Transverse colon (tissue), 4 donors: ENCODE results near the gene OR10D3. TPM values are rescaled to one million over a fixed set of nuclear protein-coding genes. Genes with fewer than 3 reads are reported as not detected.

Experiments used
- DNase-seq: peaks from one replicate; pipeline ENCODE4 v3.0.0-alpha.2; 2019
- H3K27ac ChIP-seq, 4 donors: fragments of 200-600 bp; sonication (generic); 2 replicates each; pipeline ENCODE4 v1.5.1; 2016 to 2018; ENCODE audit warnings: inconsistent platforms in 4 of 4
- H3K27me3 ChIP-seq: fragments of 200-600 bp; sonication (generic); 2 replicates; pipeline ENCODE4 v1.5.1; 2017; ENCODE audit warnings: inconsistent platforms
- H3K36me3 ChIP-seq, 4 donors: fragments of 200-600 bp; sonication (generic); 2 replicates each; pipeline ENCODE4 v1.5.1; 2017 to 2019; ENCODE audit warnings: inconsistent platforms in 4 of 4
- H3K4me1 ChIP-seq, 4 donors: fragments of 200-600 bp; sonication (generic); 2 replicates each; pipeline ENCODE4 v1.5.1; 2017 to 2020; ENCODE audit warnings: inconsistent platforms in 4 of 4
- H3K4me3 ChIP-seq, 4 donors: fragments of 200-600 bp; sonication (generic); 1 replicate in 1 of 4; 2 replicates in 3 of 4; pipeline versions ENCODE4 v1.5.1 to v1.6.1; 2017 to 2019; ENCODE audit warnings: inconsistent platforms in 4 of 4
- H3K9me3 ChIP-seq, 2 donors: fragments of 200-600 bp; sonication (generic); 2 replicates each; pipeline ENCODE4 v1.5.1; 2017 to 2019; ENCODE audit warnings: inconsistent platforms in 2 of 2
- CTCF ChIP-seq, 5 experiments: fragments of 200-600 bp in 3 of 5; fragments of 450-650 bp in 2 of 5; sonication (generic) in 3 of 5; IDR thresholded peaks; 1 replicate in 2 of 5; 2 replicates in 3 of 5; pipeline ENCODE4 v1.5.1; 2016 to 2017; ENCODE audit warnings: antibody characterized with exemption in 5 of 5, inconsistent platforms in 3 of 5, mild to moderate bottlenecking in 2 of 5, moderate library complexity in 1 of 5
- EP300 ChIP-seq: sonication (generic); formaldehyde crosslinking; IDR thresholded peaks from one replicate; pipeline ENCODE4 v1.6.1; 2017; ENCODE audit warnings: antibody characterized with exemption, low read depth
- POLR2A ChIP-seq: fragments of 450-650 bp; IDR thresholded peaks from one replicate; pipeline ENCODE4 v1.6.1; 2016; ENCODE audit warnings: antibody characterized with exemption, mild to moderate bottlenecking, moderate library complexity
- POLR2AphosphoS5 ChIP-seq, 3 donors: sonication (generic); formaldehyde crosslinking; IDR thresholded peaks; one replicate each; pipeline ENCODE4 v1.6.1; 2016; ENCODE audit warnings: antibody characterized with exemption in 3 of 3
- WGBS, 2 donors: methylation state at CpG; one replicate each; pipeline ENCODE4 v1.1.5; 2018; ENCODE audit warnings: low coverage in 1 of 2; 5-methylcytosine and 5-hydroxymethylcytosine counted together
- in situ Hi-C, 4 donors: fragments of 200-750 bp; cut with MboI; loops; one replicate each; pipeline versions ENCODE4 v1.15.0 to v1.15.1; 2017; ENCODE audit warnings: low sequenced_read_pairs in 3 of 4, low pct_ligation_motif_present in 1 of 4, low pct_unique_long_range_greater_than_20kb in 1 of 4
- intact Hi-C: fragments of 100-400 bp; cut with DNase I; formaldehyde crosslinking; loops from one replicate; pipeline ENCODE4 v1.15.1; 2023; ENCODE audit warnings: low total_unique reads
- total RNA-seq, 4 donors: library from RNA; depleted of rRNA; stranded (reverse); fragments of >200 nt; gene quantifications; one replicate each; pipeline ENCODE4 v1.1.0, GENCODE V29; 2016

The OR10D3 gene
- total RNA-seq, 4 donors from 2014 or later, result not detected

DNA sequence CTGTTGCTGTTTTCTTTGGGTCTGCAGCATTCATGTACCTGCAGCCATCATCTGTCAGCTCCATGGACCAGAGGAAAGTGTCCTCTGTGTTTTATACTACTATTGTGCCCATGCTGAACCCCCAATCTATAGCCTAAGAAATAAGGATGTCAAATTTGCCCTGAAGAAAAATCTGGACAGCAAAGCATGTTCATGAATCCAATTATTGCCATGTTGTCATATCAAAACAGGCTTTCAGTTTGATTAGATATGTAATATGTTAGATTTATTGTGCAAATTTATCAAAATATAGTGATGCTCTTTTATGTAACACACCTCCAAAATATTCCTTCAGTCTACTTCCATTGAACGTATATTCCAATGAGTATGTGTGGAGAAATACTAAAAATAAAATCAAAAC is 42.3 kb downstream of the OR10D3 start:
- in situ Hi-C loops, result no loop called here
- TF ChIP-seq POLR2A (no peak), CTCF (IDR thresholded peaks at IDR 0.05) (no peak), POLR2AphosphoS5 (IDR thresholded peaks at IDR 0.05) (no peak), EP300 (no peak)
- WGBS, 2 donors, result 82 to 87% methylated on average over 1 of the region's 1 CpG
- DNase-seq, result no peak
- no peaks in the 10 kb centered on the region for H3K36me3 ChIP-seq
- no peak overlapping the region for H3K27ac ChIP-seq
- H3K27me3 ChIP-seq, result no peaks in the 10 kb centered on the region
- intact Hi-C loops, result no loop called here
- peaks cover 0 to 5% (median 2%) of the 10 kb centered on the region in 4 donors for H3K4me1 ChIP-seq
- no peak overlapping the region for H3K4me3 ChIP-seq
- H3K9me3 ChIP-seq, result no peaks in the 10 kb centered on the region

DNA sequence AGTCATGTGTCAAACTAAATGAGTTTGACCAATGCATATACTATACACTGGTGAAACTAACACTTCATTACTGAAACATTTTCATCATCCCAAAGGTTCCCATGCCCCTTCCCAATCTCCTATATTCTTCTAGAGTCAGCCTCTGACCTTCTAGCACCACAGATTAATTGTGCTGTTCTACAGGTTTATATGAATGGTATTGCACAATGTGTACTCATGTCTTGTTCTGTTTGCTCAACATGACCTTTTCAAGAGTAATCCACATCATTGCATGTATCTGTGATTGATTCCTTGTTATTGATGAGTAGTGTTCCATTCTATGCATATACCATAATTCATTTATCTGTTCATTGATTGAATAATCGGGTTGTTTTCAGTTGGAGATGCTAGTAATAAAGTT is 50.2 kb downstream of the OR10D3 start:
- H3K4me3 ChIP-seq, result no peak overlapping the region
- in situ Hi-C loops, result no loop called here
- no peaks in the 10 kb centered on the region for H3K9me3 ChIP-seq
- intact Hi-C loops, result no loop called here
- no peaks in the 10 kb centered on the region for H3K27me3 ChIP-seq
- no peak for DNase-seq
- WGBS, 2 donors, result 0 to 45% methylated on average over 1 of the region's 1 CpG
- no peak overlapping the region for H3K27ac ChIP-seq
- no peaks in the 10 kb centered on the region for H3K4me1 ChIP-seq
- TF ChIP-seq EP300 (no peak), CTCF (IDR thresholded peaks at IDR 0.05) (no peak), POLR2A (no peak), POLR2AphosphoS5 (IDR thresholded peaks at IDR 0.05) (no peak)
- no peaks in the 10 kb centered on the region for H3K36me3 ChIP-seq

Other genes with a start within 250 kb of the OR10D3 start
- gene OR4D5, start 243.7 kb upstream of the OR10D3 start, total RNA-seq, result under 1 TPM in 2 of 4 donors, not detected in 2; 0.41 to 0.95 TPM
- gene OR6T1, start 239.5 kb upstream of the OR10D3 start, total RNA-seq, result not detected
- not detected for gene OR10S1, start 205.6 kb upstream of the OR10D3 start, total RNA-seq
- gene OR10G6, start 188.2 kb upstream of the OR10D3 start, total RNA-seq, result not detected
- 1 to 10 TPM in 1 of 4 donors, under 1 TPM in 1, not detected in 2; 0.27 to 1.2 TPM for gene OR10G4, start 170.3 kb upstream of the OR10D3 start, total RNA-seq
- gene OR10G9, start 160.3 kb upstream of the OR10D3 start, total RNA-seq, result under 1 TPM in 1 of 4 donors, not detected in 3; 0.55 TPM
- gene OR10G8, start 156.5 kb upstream of the OR10D3 start, total RNA-seq, result 1 to 10 TPM in 1 of 4 donors, not detected in 3; 2.0 TPM
- not detected for gene OR10G7, start 142.0 kb upstream of the OR10D3 start, total RNA-seq
- gene VWA5A, start 67.9 kb upstream of the OR10D3 start, total RNA-seq, result 10 to 100 TPM; 10.1 to 72.5 (median 37.2) TPM
- gene OR8G1, start 57.8 kb downstream of the OR10D3 start, total RNA-seq, result under 1 TPM in 1 of 4 donors, not detected in 3; under 0.01 TPM
- under 1 TPM in 1 of 4 donors, not detected in 3; 0.41 TPM for gene OR8G5, start 73.0 kb downstream of the OR10D3 start, total RNA-seq
- gene OR8D1, start 130.6 kb downstream of the OR10D3 start, total RNA-seq, result under 1 TPM in 1 of 4 donors, not detected in 3; 0.82 TPM
- not detected for gene OR8D2, start 136.9 kb downstream of the OR10D3 start, total RNA-seq
- gene OR8B2, start 201.2 kb downstream of the OR10D3 start, total RNA-seq, result not detected
- gene OR8B3, start 215.7 kb downstream of the OR10D3 start, total RNA-seq, result not detected
- not detected for gene OR8B4, start 241.5 kb downstream of the OR10D3 start, total RNA-seq